Fibroblast of the aortic adventitia (primary cell): ENCODE results near the gene MTREX. TPM values are rescaled to one million over a fixed set of nuclear protein-coding genes. Genes with fewer than 3 reads are reported as not detected.
A peak's percentile ranks its signal among the peaks of the same experiment; 100 is the strongest.

Experiments used
- DNase-seq: peaks from one replicate; pipeline ENCODE4 v3.0.0-alpha.2; 2010; ENCODE audit warnings: low read depth
- H3K4me3 ChIP-seq: 2 replicates; pipeline ENCODE4 v1.5.1; 2011; ENCODE audit warnings: low read depth, mild to moderate bottlenecking, control low read depth, low read length, moderate library complexity
- total RNA-seq: library from RNA; depleted of rRNA; stranded (reverse); fragments of >200 nt; gene quantifications from 2 replicates; pipeline ENCODE4 v1.2.3, GENCODE V29; 2012; ENCODE audit warnings: low replicate concordance
- TF ChIP-seq, protein P1 (sequence below): IDR thresholded peaks from 2 replicates; pipeline ENCODE4 v1.5.1; 2011; ENCODE audit warnings: mild to moderate bottlenecking, low read length, control low read depth, inconsistent platforms; ENCODE audit not compliant: insufficient read depth

The MTREX gene
- total RNA-seq, 1 donor = 123 TPM

DNA sequence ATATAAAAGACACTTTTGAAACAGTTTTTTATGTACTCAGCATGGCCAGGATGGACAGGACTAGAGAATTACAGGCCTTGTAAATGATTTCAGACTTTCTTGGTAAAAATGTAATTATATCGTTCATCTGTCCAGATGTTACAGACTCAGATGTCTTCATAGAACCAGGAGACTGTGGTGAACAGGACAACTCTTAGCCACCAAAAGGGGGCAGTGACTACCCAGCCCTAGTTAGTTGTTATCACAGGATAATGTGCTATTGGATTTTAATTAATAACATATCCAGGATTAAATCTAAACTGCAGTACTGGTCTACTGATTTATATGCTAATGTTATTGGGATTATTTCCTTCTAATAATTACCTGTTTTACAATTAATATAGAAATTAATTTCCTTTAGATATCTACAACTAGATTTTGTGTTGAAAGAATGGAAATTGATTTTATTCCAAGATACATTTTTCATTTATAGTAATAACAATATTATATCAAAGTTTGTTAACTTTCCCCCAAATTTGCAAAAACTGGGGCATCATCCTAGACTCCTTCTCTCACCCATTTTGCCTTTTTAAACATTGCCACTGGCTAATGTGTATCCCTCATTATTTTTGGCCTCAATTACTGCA lies 99.4 kb downstream of the MTREX start:
- TF ChIP-seq, protein P1, sequence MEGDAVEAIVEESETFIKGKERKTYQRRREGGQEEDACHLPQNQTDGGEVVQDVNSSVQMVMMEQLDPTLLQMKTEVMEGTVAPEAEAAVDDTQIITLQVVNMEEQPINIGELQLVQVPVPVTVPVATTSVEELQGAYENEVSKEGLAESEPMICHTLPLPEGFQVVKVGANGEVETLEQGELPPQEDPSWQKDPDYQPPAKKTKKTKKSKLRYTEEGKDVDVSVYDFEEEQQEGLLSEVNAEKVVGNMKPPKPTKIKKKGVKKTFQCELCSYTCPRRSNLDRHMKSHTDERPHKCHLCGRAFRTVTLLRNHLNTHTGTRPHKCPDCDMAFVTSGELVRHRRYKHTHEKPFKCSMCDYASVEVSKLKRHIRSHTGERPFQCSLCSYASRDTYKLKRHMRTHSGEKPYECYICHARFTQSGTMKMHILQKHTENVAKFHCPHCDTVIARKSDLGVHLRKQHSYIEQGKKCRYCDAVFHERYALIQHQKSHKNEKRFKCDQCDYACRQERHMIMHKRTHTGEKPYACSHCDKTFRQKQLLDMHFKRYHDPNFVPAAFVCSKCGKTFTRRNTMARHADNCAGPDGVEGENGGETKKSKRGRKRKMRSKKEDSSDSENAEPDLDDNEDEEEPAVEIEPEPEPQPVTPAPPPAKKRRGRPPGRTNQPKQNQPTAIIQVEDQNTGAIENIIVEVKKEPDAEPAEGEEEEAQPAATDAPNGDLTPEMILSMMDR = peak; percentile 78
- no peak overlapping the region for H3K4me3 ChIP-seq
- DNase-seq = peak; percentile 77

DNA sequence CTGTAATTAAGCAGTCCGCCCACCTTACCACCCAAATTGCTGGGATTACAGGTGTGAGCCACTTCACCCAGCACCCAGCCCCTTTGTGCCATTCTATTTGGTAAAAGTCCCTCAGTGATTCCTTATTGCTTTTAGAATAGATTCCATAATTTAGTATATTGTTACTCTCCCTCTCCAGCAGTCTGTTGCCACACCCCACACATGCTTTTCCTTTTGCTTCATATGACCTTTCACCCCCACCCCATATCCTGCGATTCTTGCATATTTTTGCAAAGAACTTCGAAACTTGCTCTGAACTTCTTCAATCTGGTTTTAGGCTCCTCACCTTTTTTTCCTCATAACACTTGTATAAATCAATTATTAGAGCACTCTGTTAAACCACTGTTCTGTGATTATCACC lies 100.2 kb downstream of the MTREX start:
- H3K4me3 ChIP-seq = no peak overlapping the region
- TF ChIP-seq, protein P1 = no peak
- no peak for DNase-seq

DNA sequence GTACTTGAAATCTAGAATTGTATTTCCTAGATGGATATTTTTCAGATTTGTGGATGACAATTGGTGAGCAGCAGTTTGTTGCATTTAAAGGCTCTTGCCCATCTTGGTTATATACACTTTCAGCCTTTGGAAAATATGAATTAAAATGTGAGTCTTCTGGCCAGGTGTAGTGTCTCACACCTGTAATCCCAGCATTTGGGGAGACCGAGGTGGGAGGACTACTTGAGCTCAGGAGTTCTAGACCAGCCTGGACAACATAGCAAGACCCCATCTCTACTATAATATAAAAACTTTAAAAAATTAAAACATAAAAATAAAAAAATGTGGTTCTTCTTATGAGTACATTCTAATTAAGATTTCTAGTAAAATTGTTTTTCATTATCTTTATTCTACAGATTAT lies 102.0 kb downstream of the MTREX start:
- no peak for DNase-seq
- H3K4me3 ChIP-seq = no peak overlapping the region
- TF ChIP-seq, protein P1 = no peak

DNA sequence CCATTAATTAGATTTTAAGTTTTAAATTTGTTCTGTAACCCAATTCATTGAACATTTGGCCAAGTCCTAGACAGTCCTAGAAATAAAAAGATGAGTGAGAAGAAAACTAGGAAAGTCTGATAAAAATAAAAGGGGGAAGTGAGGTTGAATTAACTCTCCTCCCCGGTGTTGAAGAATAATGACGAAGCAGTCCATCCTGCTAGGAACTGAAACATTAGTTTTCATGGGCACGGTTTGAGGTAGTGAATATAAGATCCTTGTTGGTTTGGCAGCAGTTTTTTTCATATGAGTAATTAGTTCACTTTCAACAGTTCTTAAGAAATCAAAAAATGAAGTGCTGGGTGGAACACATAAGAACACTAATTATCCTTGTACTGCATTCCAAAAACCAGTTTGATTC lies 103.1 kb downstream of the MTREX start:
- H3K4me3 ChIP-seq = no peak overlapping the region
- DNase-seq = no peak
- TF ChIP-seq, protein P1 = no peak

DNA sequence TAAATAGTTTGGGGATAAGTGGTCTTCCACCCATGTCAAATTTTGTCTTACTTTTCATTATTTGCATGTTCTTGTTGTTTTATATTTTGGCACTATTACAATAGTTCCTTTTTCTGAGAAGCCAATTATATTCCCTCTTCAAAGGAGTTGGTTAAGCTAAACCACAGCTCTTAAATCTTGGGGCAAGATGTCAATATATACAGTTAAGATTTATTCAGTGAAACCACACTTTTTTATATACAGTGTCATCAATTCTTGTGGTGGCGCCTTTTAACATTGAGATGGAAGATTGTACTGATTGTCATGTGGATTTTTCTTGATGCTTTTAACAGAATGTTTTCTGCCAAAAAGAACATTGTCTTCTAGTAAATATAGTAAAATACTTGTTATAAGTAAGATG lies 104.1 kb downstream of the MTREX start:
- H3K4me3 ChIP-seq = no peak overlapping the region
- DNase-seq = no peak
- TF ChIP-seq, protein P1 = no peak

DNA sequence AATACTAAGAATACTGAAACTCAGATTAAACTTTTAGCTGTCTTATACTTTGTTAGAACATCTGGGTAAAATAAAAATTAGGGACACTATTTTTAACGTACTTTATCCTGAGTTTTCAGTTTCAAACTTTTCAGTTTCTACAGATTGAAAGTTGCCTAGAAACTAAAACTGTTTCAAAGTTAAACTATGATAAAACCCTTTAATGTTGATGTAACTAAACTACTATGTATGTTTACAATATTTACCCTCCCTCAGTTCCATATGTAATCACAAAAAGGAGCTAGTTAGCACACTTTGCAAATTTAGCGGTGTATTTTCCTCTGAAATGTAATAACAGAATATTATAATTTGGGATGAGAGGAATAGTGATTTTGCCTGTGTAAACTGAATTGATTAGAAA lies 105.9 kb downstream of the MTREX start:
- TF ChIP-seq, protein P1 = no peak
- no peak for DNase-seq
- H3K4me3 ChIP-seq = no peak overlapping the region

DNA sequence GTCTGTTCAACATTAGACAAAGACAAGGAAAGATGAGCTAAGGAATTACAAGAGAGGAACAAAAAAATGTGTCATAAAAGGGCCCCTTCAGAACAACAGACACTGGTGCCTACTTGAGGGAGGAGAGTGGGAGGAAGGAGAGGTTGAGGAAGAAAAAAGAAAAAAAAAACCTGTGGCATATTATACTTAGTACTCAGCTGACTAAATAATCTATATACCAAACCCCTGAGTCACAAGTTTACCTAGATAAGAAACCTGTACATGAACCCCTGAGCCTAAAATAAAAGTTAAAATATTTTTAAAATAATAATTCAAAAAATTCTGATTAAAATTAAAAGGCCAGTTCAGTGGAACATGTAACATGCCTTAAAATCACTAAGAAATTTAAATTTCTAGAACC lies 107.3 kb downstream of the MTREX start:
- DNase-seq = peak; percentile 33
- TF ChIP-seq, protein P1 = no peak
- H3K4me3 ChIP-seq = no peak overlapping the region
